Measurements from ENCODE around the gene RPL35.

RPL35 gene

GRCh38 chr9:124830593-124830992 is 31.2 kb downstream of the RPL35 start:
- Histone ChIP-seq H3K36me3 (ENCODE audit: insufficient read depth, low read length) (no peaks in the 10 kb centered on the region), H3K27me3 (ENCODE audit: insufficient read depth, low read length, poor library complexity, severe bottlenecking) (no peaks in the 10 kb centered on the region), H2AFZ (ENCODE audit: low read length) (no peak overlapping the region), H3K9ac (ENCODE audit: low read depth, low read length, poor library complexity, severe bottlenecking) (no peak overlapping the region), H3K9me3 (ENCODE audit: insufficient read depth, low read depth, low read length) (no peaks in the 10 kb centered on the region), H3F3A (ENCODE audit: low read depth) (no peaks in the 10 kb centered on the region), H3K4me1 (ENCODE audit: insufficient read depth, low read length, poor library complexity, severe bottlenecking) (no peaks in the 10 kb centered on the region), H3K4me2 (ENCODE audit: low read depth, low read length, poor library complexity, severe bottlenecking) (no peak overlapping the region), H3K4me3 (ENCODE audit: low read length, poor library complexity, severe bottlenecking) (no peak overlapping the region), H3K9me2 (replicated peaks; ENCODE audit: low read depth, low read length) (no peaks in the 10 kb centered on the region), H4K20me1 (ENCODE audit: insufficient read depth, low read length, poor library complexity, severe bottlenecking) (no peaks in the 10 kb centered on the region), H3K79me2 (ENCODE audit: insufficient read depth, low read length) (no peaks in the 10 kb centered on the region)
- no peak for TF ChIP-seq EZH2phosphoT487 (IDR thresholded peaks at IDR 0.05; ENCODE audit: borderline replicate concordance)
- TF ChIP-seq, protein P1, sequence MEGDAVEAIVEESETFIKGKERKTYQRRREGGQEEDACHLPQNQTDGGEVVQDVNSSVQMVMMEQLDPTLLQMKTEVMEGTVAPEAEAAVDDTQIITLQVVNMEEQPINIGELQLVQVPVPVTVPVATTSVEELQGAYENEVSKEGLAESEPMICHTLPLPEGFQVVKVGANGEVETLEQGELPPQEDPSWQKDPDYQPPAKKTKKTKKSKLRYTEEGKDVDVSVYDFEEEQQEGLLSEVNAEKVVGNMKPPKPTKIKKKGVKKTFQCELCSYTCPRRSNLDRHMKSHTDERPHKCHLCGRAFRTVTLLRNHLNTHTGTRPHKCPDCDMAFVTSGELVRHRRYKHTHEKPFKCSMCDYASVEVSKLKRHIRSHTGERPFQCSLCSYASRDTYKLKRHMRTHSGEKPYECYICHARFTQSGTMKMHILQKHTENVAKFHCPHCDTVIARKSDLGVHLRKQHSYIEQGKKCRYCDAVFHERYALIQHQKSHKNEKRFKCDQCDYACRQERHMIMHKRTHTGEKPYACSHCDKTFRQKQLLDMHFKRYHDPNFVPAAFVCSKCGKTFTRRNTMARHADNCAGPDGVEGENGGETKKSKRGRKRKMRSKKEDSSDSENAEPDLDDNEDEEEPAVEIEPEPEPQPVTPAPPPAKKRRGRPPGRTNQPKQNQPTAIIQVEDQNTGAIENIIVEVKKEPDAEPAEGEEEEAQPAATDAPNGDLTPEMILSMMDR (conservative IDR thresholded peaks at IDR 0.05; ENCODE audit: low read length): no peak

GRCh38 chr9:124829334-124829669 is 32.5 kb downstream of the RPL35 start:
- Histone ChIP-seq H3K36me3 (ENCODE audit: insufficient read depth, low read length) (no peaks in the 10 kb centered on the region), H3K27me3 (ENCODE audit: insufficient read depth, low read length, poor library complexity, severe bottlenecking) (no peaks in the 10 kb centered on the region), H3K79me2 (ENCODE audit: insufficient read depth, low read length) (no peaks in the 10 kb centered on the region), H3K9me3 (ENCODE audit: insufficient read depth, low read depth, low read length) (no peaks in the 10 kb centered on the region), H3K4me3 (ENCODE audit: low read length, poor library complexity, severe bottlenecking) (no peak overlapping the region), H4K20me1 (ENCODE audit: insufficient read depth, low read length, poor library complexity, severe bottlenecking) (no peaks in the 10 kb centered on the region), H3K9ac (ENCODE audit: low read depth, low read length, poor library complexity, severe bottlenecking) (no peak overlapping the region), H3K4me2 (ENCODE audit: low read depth, low read length, poor library complexity, severe bottlenecking) (no peak overlapping the region), H3K9me2 (replicated peaks; ENCODE audit: low read depth, low read length) (no peaks in the 10 kb centered on the region), H3F3A (ENCODE audit: low read depth) (no peaks in the 10 kb centered on the region), H3K4me1 (ENCODE audit: insufficient read depth, low read length, poor library complexity, severe bottlenecking) (no peaks in the 10 kb centered on the region), H2AFZ (ENCODE audit: low read length) (no peak overlapping the region)
- no peak for TF ChIP-seq EZH2phosphoT487 (IDR thresholded peaks at IDR 0.05; ENCODE audit: borderline replicate concordance)
- TF ChIP-seq, protein P1 (conservative IDR thresholded peaks at IDR 0.05; ENCODE audit: low read length): no peak

DNA sequence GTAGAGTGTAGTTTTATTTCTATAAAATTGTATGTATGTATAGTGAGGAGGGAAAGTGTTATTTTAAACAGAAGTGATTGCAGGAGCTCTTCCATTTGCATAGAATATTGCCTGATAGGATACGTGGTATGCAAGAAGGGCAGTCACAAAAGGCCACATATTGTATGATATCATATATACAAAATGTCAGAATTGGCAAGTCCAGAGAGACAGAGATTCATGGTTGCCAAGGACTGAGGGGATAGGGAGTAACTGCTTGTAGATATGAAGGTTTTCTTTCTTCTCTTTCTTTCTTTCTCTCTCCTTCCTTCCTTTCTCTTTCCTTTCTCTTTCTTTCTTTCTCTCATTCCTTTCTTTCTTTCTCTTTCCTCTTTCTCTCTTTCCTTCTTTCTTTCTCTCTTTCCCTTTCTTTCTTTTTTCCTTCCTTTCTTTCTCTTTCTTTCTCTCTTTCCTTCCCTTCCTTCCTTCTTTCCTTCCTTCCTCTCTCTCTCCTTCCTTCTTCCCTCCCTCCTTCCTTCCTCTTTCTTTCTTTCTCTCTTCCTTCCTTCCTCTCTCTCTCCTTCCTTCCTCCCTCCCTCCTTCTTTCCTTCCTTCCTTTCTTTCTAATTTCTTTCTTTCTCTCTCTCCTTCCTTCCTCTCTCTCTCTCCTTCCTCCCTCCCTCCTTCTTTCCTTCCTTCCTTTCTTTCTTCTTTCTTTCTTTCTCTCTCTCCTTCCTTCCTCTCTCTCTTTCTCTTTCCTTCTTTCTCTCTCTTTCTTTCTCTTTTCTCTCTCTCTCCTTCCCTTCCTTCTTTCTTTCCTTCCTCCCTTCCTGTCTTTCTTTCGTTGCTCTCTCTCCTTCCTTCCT is 33.0 kb downstream of the RPL35 start:
- no peaks in the 10 kb centered on the region for H3F3A ChIP-seq (ENCODE audit: low read depth)
- H3K36me3 ChIP-seq (ENCODE audit: insufficient read depth, low read length): no peaks in the 10 kb centered on the region

More for the DNA sequence above, 33.0 kb downstream of the RPL35 start:
- Histone ChIP-seq H3K9ac (ENCODE audit: low read depth, low read length, poor library complexity, severe bottlenecking) (no peak overlapping the region), H3K79me2 (ENCODE audit: insufficient read depth, low read length) (no peaks in the 10 kb centered on the region), H3K27me3 (ENCODE audit: insufficient read depth, low read length, poor library complexity, severe bottlenecking) (no peaks in the 10 kb centered on the region), H3K9me2 (replicated peaks; ENCODE audit: low read depth, low read length) (no peaks in the 10 kb centered on the region), H3K4me2 (ENCODE audit: low read depth, low read length, poor library complexity, severe bottlenecking) (no peak overlapping the region), H3K4me1 (ENCODE audit: insufficient read depth, low read length, poor library complexity, severe bottlenecking) (no peaks in the 10 kb centered on the region), H2AFZ (ENCODE audit: low read length) (no peak overlapping the region), H3K4me3 (ENCODE audit: low read length, poor library complexity, severe bottlenecking) (no peak overlapping the region), H4K20me1 (ENCODE audit: insufficient read depth, low read length, poor library complexity, severe bottlenecking) (no peaks in the 10 kb centered on the region), H3K9me3 (ENCODE audit: insufficient read depth, low read depth, low read length) (no peaks in the 10 kb centered on the region)
- no peak for TF ChIP-seq EZH2phosphoT487 (IDR thresholded peaks at IDR 0.05; ENCODE audit: borderline replicate concordance)
- TF ChIP-seq, protein P1 (conservative IDR thresholded peaks at IDR 0.05; ENCODE audit: low read length): no peak
